ENCODE results near the gene CSNK2A3. TPM values are rescaled to one million over a fixed set of nuclear protein-coding genes. Genes with fewer than 3 reads are reported as not detected.

Gene CSNK2A3
- total and polyA plus RNA-seq, 2 of the 13 experiments (the other 11 are each of a cell fraction or from before 2014, with no cell fraction given): 1.7 to 3.5 TPM

GRCh38 chr11:11387207-11387606 is 34.2 kb upstream of the CSNK2A3 start:
- H3K9ac ChIP-seq (ENCODE audit: insufficient read depth, low read depth, low read length): no peak overlapping the region
- no peaks in the 10 kb centered on the region for H3K36me3 ChIP-seq (replicated peaks in 1 of 2; ENCODE audit: control insufficient read depth in 1 of 2, insufficient read depth in 2 of 2, low read length in 2 of 2)
- 23% methylated on average over 4 of the region's 4 CpGs for WGBS (ENCODE audit: low lambda C conversion rate)
- DNase-seq (ENCODE audit: low spot score) (no peak), ATAC-seq (no peak), FAIRE-seq (no peak)
- no peak overlapping the region for H3K27ac ChIP-seq (ENCODE audit: extremely low read length, insufficient read depth, low read length)
- no peaks in the 10 kb centered on the region for H4K20me1 ChIP-seq (ENCODE audit: insufficient read depth, low read length)
- intact Hi-C loops (cut with micrococcal nuclease; ENCODE audit: unreplicated experiment): no loop called here
- no peaks in the 10 kb centered on the region for H3K4me1 ChIP-seq (ENCODE audit: insufficient read depth, low read length)
- H3K27me3 ChIP-seq (ENCODE audit: control insufficient read depth in 1 of 2, insufficient read depth in 2 of 2, low read length in 2 of 2): peaks cover 0 to 1% of the 10 kb centered on the region in 2 experiments; a peak in 2 of 5 replicates
- H3K4me3 ChIP-seq (replicated peaks in 1 of 3; ENCODE audit: insufficient read depth in 1 of 3, low read depth in 2 of 3, low read length in 3 of 3): no peak overlapping the region
- POLR2A ChIA-PET: no interaction called here
- no peak overlapping the region for H2AFZ ChIP-seq (ENCODE audit: low read length)
- no peaks in the 10 kb centered on the region for H3K79me2 ChIP-seq (ENCODE audit: insufficient read depth, low read length)
- CTCF ChIA-PET (ENCODE audit: low intra/inter-chr PET ratio, low total read pairs): no interaction called here
- BruUV-seq (replicated peaks): no TSS peak
- no peak overlapping the region for H3K4me2 ChIP-seq (ENCODE audit: low read depth, low read length)
- in situ Hi-C loops (cut with HindIII; ENCODE audit: extremely low pct_ligation_motif_present, low pct_unique_long_range_greater_than_20kb): no loop called here
- no peaks in the 10 kb centered on the region for H3K9me3 ChIP-seq (ENCODE audit: low read length)
- no peak for TF ChIP-seq CHD4 (IDR thresholded peaks at IDR 0.05; ENCODE audit: borderline replicate concordance, low read length)
- no peak for TF ChIP-seq MTA3 (CRISPR knock-in tag; IDR thresholded peaks at IDR 0.05)
- TF ChIP-seq ZFP91 (CRISPR knock-in tag; IDR thresholded peaks at IDR 0.05; ENCODE audit: borderline replicate concordance): no peak
- TF ChIP-seq ZHX2 (IDR thresholded peaks at IDR 0.05; ENCODE audit: low read depth): no peak
- no peak for TF ChIP-seq ZHX2 (CRISPR knock-in tag; IDR thresholded peaks at IDR 0.05; ENCODE audit: borderline replicate concordance)
- TF ChIP-seq ZNF431 (CRISPR knock-in tag; IDR thresholded peaks at IDR 0.05; ENCODE audit: borderline replicate concordance, low read depth): no peak
- TF ChIP-seq ZNF441 (CRISPR knock-in tag; IDR thresholded peaks at IDR 0.05; ENCODE audit: borderline replicate concordance): no peak
- TF ChIP-seq ZNF687 (CRISPR knock-in tag; IDR thresholded peaks at IDR 0.05): no peak
- no peak for TF ChIP-seq PBX2 (CRISPR knock-in tag; IDR thresholded peaks at IDR 0.05)
- TF ChIP-seq CENPT (CRISPR knock-in tag; IDR thresholded peaks at IDR 0.05; ENCODE audit: low read depth): no peak

Measured in HepG2 (cell line).